Mesenchymal stem cell (in vitro differentiated cells and primary cell): Measurements from ENCODE around the gene LRP4.

Experiments used
- DNase-seq: peaks from one replicate; pipeline ENCODE4 v3.0.0-alpha.2; 2013
- H2AFZ ChIP-seq: one replicate; pipeline ENCODE4 v1.6.1; 2013; ENCODE audit warnings: low read depth, mild to moderate bottlenecking, control low read depth, inconsistent platforms, low read length, moderate library complexity
- H2AK5ac ChIP-seq: 2 replicates; pipeline ENCODE4 v1.6.1; 2013; ENCODE audit warnings: low read length, moderate library complexity, mild to moderate bottlenecking, inconsistent platforms; ENCODE audit not compliant: severe bottlenecking
- H2BK120ac ChIP-seq: one replicate; pipeline ENCODE4 v1.6.1; 2013; ENCODE audit warnings: low read depth, mild to moderate bottlenecking, inconsistent platforms, low read length, moderate library complexity
- H2BK12ac ChIP-seq, 2 experiments: one replicate each; pipeline ENCODE4 v1.6.1; 2013; ENCODE audit warnings: inconsistent platforms in 2 of 2, low read length in 2 of 2, mild to moderate bottlenecking in 2 of 2, moderate library complexity in 2 of 2, control low read depth in 1 of 2
- H2BK15ac ChIP-seq: one replicate; pipeline ENCODE4 v1.6.1; 2013; ENCODE audit warnings: mild to moderate bottlenecking, low read depth, inconsistent platforms; ENCODE audit not compliant: poor library complexity, severe bottlenecking
- H2BK5ac ChIP-seq: 2 replicates; pipeline ENCODE4 v1.6.1; 2013; ENCODE audit warnings: low read depth, mild to moderate bottlenecking, low read length, control low read depth, inconsistent platforms; ENCODE audit not compliant: poor library complexity, severe bottlenecking
- H3K14ac ChIP-seq, 2 experiments: one replicate each; pipeline ENCODE4 v1.6.1; 2013; ENCODE audit warnings: inconsistent platforms in 2 of 2, low read length in 2 of 2, control low read depth in 1 of 2, mild to moderate bottlenecking in 1 of 2, moderate library complexity in 1 of 2
- H3K18ac ChIP-seq, 2 experiments: one replicate each; pipeline ENCODE4 v1.6.1; 2013; ENCODE audit warnings: inconsistent platforms in 2 of 2, low read length in 2 of 2, control low read depth in 1 of 2, low read depth in 1 of 2, mild to moderate bottlenecking in 1 of 2
- H3K23ac ChIP-seq, 2 experiments: one replicate each; pipeline ENCODE4 v1.6.1; 2013; ENCODE audit warnings: inconsistent platforms in 2 of 2, low read length in 2 of 2, mild to moderate bottlenecking in 2 of 2, moderate library complexity in 2 of 2, control low read depth in 1 of 2
- H3K27ac ChIP-seq: 2 replicates; pipeline ENCODE4 v1.5.1; 2013; ENCODE audit warnings: mild to moderate bottlenecking, moderate library complexity, low read length, control low read depth, inconsistent platforms; ENCODE audit not compliant: poor library complexity, severe bottlenecking
- H3K27me3 ChIP-seq, 2 experiments: 2 replicates each; pipeline versions ENCODE4 v1.6.1 to v1.7.0; 2013; ENCODE audit warnings: low read length in 2 of 2, mild to moderate bottlenecking in 2 of 2, moderate library complexity in 2 of 2, control low read depth in 1 of 2, inconsistent platforms in 1 of 2; ENCODE audit not compliant: control insufficient read depth in 1 of 2, insufficient read depth in 1 of 2
- H3K36me3 ChIP-seq, 2 experiments: 2 replicates each; pipeline versions ENCODE4 v1.6.1 to v1.7.0; 2013; ENCODE audit warnings: low read length in 2 of 2, control low read depth in 1 of 2, inconsistent platforms in 1 of 2, low read depth in 1 of 2, mild to moderate bottlenecking in 1 of 2; ENCODE audit not compliant: insufficient read depth in 2 of 2, control insufficient read depth in 1 of 2
- H3K4ac ChIP-seq, 2 experiments: one replicate each; pipeline ENCODE4 v1.6.1; 2013; ENCODE audit warnings: inconsistent platforms in 2 of 2, low read length in 2 of 2, mild to moderate bottlenecking in 2 of 2, moderate library complexity in 2 of 2, control low read depth in 1 of 2, low read depth in 1 of 2
- H3K4me1 ChIP-seq: 2 replicates; pipeline ENCODE4 v1.6.1; 2013; ENCODE audit warnings: low read depth, low read length, control low read depth; ENCODE audit not compliant: control insufficient read depth, insufficient read depth
- H3K4me2 ChIP-seq: 2 replicates; pipeline ENCODE4 v1.6.1; 2013; ENCODE audit warnings: low read length, mild to moderate bottlenecking, inconsistent platforms; ENCODE audit not compliant: poor library complexity, severe bottlenecking
- H3K4me3 ChIP-seq, 2 experiments: 2 replicates each; pipeline versions ENCODE4 v1.5.1 to v1.7.0; 2013; ENCODE audit warnings: low read length in 2 of 2, mild to moderate bottlenecking in 2 of 2, control low read depth in 1 of 2, low read depth in 1 of 2; ENCODE audit not compliant: insufficient read depth in 1 of 2
- H3K79me1 ChIP-seq: replicated peaks from 2 replicates; pipeline ENCODE4 v1.6.1; 2013; ENCODE audit warnings: mild to moderate bottlenecking, control low read depth, low read length, inconsistent platforms; ENCODE audit not compliant: poor library complexity, severe bottlenecking
- H3K9ac ChIP-seq: 2 replicates; pipeline ENCODE4 v1.7.0; 2013; ENCODE audit warnings: mild to moderate bottlenecking, low read length, moderate library complexity
- H3K9me3 ChIP-seq: 2 replicates; pipeline ENCODE4 v1.7.0; 2013; ENCODE audit warnings: mild to moderate bottlenecking, low read length; ENCODE audit not compliant: control insufficient read depth
- H4K8ac ChIP-seq: one replicate; pipeline ENCODE4 v1.6.1; 2013; ENCODE audit warnings: inconsistent platforms, mild to moderate bottlenecking, low read length, moderate library complexity
- H4K91ac ChIP-seq: one replicate; pipeline ENCODE4 v1.6.1; 2013; ENCODE audit warnings: mild to moderate bottlenecking, low read length, inconsistent platforms
- WGBS: methylation state at CpG from one replicate; pipeline ENCODE4 v1.1.7; 2013; ENCODE audit warnings: mixed read lengths; 5-methylcytosine and 5-hydroxymethylcytosine counted together

The LRP4 gene

DNA sequence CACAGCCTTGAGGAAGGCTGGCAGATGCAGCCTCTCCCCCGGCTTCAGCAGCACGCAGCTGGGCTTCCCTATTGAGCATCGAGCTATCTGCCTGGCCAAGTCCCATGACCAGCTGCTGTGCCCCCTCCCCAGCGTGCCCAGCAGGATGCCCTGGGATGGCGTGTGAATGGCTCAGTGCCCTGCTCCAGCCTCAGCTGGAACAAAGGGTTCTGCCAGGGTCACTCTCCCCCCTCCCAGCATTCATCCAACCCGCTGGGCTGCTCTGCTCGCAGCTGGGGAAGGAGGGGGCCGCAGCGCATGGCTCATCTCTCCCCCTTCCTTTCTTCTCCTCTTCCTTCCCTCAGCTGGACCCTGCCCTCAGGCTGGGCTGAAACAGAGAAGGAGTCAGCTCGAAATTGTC is 14.5 kb downstream of the LRP4 start:
- H3K23ac ChIP-seq, result no peak overlapping the region
- H2BK5ac ChIP-seq, result no peak overlapping the region
- H3K79me1 ChIP-seq, result peaks cover 12% of the 10 kb centered on the region
- no peak overlapping the region for H3K18ac ChIP-seq
- H2BK15ac ChIP-seq, result no peak overlapping the region
- H3K36me3 ChIP-seq, result peaks cover 8 to 13% of the 10 kb centered on the region in 2 experiments
- no peak overlapping the region for H3K9ac ChIP-seq
- H3K27me3 ChIP-seq, result no peaks in the 10 kb centered on the region
- no peak for DNase-seq
- no peak overlapping the region for H3K27ac ChIP-seq
- H3K4me1 ChIP-seq, result peaks cover 9% of the 10 kb centered on the region
- no peak overlapping the region for H2BK120ac ChIP-seq
- no peak overlapping the region for H2AK5ac ChIP-seq
- no peak overlapping the region for H3K4me3 ChIP-seq
- WGBS, result 93% methylated on average over 10 of the region's 10 CpGs
- H2BK12ac ChIP-seq, result peak overlapping the region in 1 of 2 experiments; percentile 5
- H4K91ac ChIP-seq, result no peak overlapping the region
- H2AFZ ChIP-seq, result no peak overlapping the region
- no peak overlapping the region for H4K8ac ChIP-seq
- H3K4ac ChIP-seq, result no peak overlapping the region
- H3K9me3 ChIP-seq, result no peaks in the 10 kb centered on the region
- H3K14ac ChIP-seq, result no peak overlapping the region
- no peak overlapping the region for H3K4me2 ChIP-seq

DNA sequence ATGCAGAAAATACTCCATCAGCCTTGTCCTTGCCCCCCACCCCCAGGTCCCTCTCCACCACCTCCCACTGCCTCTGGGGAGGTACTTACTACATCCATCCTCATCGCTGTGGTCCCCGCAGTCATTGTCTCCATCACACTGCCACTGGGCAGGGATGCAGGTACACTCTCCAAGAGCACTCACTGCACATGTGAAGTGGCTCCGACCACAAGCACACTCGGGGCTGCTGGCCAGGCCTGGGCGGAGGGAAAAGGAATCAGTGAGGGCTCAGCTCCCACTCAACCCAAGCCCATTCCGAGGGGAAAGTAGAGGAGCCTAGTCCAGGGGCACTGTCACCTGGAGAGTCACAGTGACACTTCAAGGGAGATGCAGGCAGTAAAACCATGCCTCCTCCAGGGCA is 15.7 kb downstream of the LRP4 start:
- DNase-seq, result no peak
- Histone ChIP-seq H3K14ac (no peak overlapping the region), H4K8ac (no peak overlapping the region), H2BK5ac (no peak overlapping the region), H3K79me1 (peaks cover 11% of the 10 kb centered on the region), H3K23ac (no peak overlapping the region), H3K27ac (no peak overlapping the region), H3K4me3 (no peak overlapping the region), H3K18ac (no peak overlapping the region), H3K27me3 (no peaks in the 10 kb centered on the region), H2AFZ (no peak overlapping the region), H3K4me2 (no peak overlapping the region), H2BK12ac (no peak overlapping the region), H3K4ac (no peak overlapping the region), H2AK5ac (no peak overlapping the region), H2BK15ac (no peak overlapping the region), H3K9ac (no peak overlapping the region), H3K9me3 (no peaks in the 10 kb centered on the region), H4K91ac (no peak overlapping the region), H3K36me3 (peaks cover 8 to 19% of the 10 kb centered on the region in 2 experiments), H2BK120ac (no peak overlapping the region), H3K4me1 (peaks cover 9% of the 10 kb centered on the region)
- 95% methylated on average over 6 of the region's 6 CpGs for WGBS

DNA sequence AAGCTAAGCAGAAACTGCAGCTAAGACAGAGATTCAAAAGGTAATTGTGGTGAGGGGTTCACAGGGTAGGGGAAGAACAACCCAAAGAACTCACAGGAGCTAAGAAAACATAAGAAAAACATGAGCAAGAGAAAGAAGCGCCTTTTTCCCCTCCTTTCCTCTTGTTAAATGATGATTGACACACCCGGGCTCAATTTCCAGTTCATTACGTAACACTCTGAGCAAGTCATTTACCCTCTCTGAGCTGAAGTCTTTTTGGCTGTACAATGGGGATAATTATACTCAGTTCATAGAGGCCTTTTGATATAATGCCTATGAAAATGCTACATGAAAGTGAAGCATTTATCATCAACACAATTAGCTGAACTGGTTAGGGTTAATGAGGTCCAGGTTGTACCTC is 17.2 kb downstream of the LRP4 start:
- Histone ChIP-seq H3K18ac (no peak overlapping the region), H3K14ac (no peak overlapping the region), H3K23ac (no peak overlapping the region), H2AK5ac (no peak overlapping the region), H3K4me2 (no peak overlapping the region), H4K8ac (no peak overlapping the region), H3K36me3 (peaks cover 8 to 24% of the 10 kb centered on the region in 2 experiments), H3K4ac (no peak overlapping the region), H2BK12ac (no peak overlapping the region), H3K27ac (no peak overlapping the region), H3K4me1 (peaks cover 4% of the 10 kb centered on the region), H2BK120ac (no peak overlapping the region), H2BK15ac (no peak overlapping the region), H2BK5ac (no peak overlapping the region), H3K27me3 (no peaks in the 10 kb centered on the region), H3K9ac (no peak overlapping the region), H3K4me3 (no peak overlapping the region), H4K91ac (no peak overlapping the region), H3K9me3 (no peaks in the 10 kb centered on the region), H2AFZ (no peak overlapping the region), H3K79me1 (peaks cover 11% of the 10 kb centered on the region)
- WGBS, result 100% methylated on average over 1 of the region's 3 CpGs
- DNase-seq, result no peak

DNA sequence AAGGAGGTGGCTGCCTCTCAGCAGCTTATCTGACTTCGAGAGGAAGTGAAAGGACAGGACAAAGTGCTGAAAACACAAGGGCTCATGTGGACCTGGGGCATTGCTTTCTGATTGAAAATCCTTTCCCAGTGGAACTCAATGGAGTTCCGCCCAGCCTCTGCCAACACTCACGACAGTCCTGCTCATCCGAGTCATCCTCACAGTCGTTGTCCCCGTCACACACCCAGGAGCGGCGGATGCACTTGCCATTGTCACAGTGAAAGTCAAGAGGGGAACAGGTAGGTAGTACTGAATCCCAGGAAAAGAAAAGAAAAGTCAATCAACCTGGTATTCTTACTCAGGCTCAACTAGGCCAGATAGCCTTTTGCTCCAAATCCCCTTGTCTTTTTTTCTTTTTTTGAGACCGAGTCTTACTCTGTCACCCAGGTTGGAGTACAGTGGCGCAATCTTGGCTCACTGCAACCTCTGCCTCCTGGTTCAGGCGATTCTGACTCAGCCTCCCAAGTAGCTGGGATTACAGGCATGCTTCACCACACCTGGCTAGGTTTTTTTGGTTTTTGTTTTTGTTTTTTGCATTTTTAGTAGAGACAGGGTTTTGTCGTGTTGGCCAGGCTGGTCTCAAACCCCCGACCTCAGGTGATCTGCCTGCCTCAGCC is 18.1 kb downstream of the LRP4 start:
- no peak for DNase-seq
- Histone ChIP-seq H2BK120ac (no peak overlapping the region), H3K4me2 (no peak overlapping the region), H3K36me3 (peaks cover 8 to 32% of the 10 kb centered on the region in 2 experiments), H2BK5ac (no peak overlapping the region), H3K9ac (no peak overlapping the region), H3K9me3 (no peaks in the 10 kb centered on the region), H2AK5ac (no peak overlapping the region), H3K79me1 (peaks cover 10% of the 10 kb centered on the region), H2BK12ac (no peak overlapping the region), H2BK15ac (no peak overlapping the region), H4K91ac (no peak overlapping the region), H3K4me1 (peaks cover 6% of the 10 kb centered on the region), H3K4me3 (no peak overlapping the region), H4K8ac (no peak overlapping the region), H3K14ac (no peak overlapping the region), H3K23ac (no peak overlapping the region), H3K27me3 (no peaks in the 10 kb centered on the region), H3K18ac (no peak overlapping the region), H2AFZ (no peak overlapping the region), H3K27ac (no peak overlapping the region), H3K4ac (no peak overlapping the region)
- WGBS, result 93% methylated on average over 13 of the region's 13 CpGs
